Central memory CD8-positive, alpha-beta T cell (primary cell): ENCODE results near the gene CD109.

ENCODE experiments used
- ATAC-seq: fragments of 150-1000 bp; cut with Tn5 transposase; replicated peaks from 2 replicates; pipeline ENCODE4 v1.10.0; 2022; ENCODE audit warnings: mild to moderate bottlenecking, moderate FRiP score, moderate number of reproducible peaks; ENCODE audit not compliant: poor library complexity, severe bottlenecking; ENCODE audit errors: extremely low read depth
- DNase-seq, 2 donors: peaks; one replicate each; pipeline ENCODE4 v3.0.0; 2021; ENCODE audit warnings: low spot score in 2 of 2
- H3K27ac Mint-ChIP-seq: one replicate; pipeline ENCODE4 v1.8.0; 2022; ENCODE audit warnings: low read depth, mild to moderate bottlenecking, moderate library complexity, mixed read lengths
- H3K27me3 Mint-ChIP-seq: one replicate; pipeline ENCODE4 v1.8.0; 2022; ENCODE audit warnings: mixed read lengths
- H3K36me3 Mint-ChIP-seq: one replicate; pipeline ENCODE4 v1.8.0; 2022; ENCODE audit warnings: mild to moderate bottlenecking, moderate library complexity, mixed read lengths; ENCODE audit not compliant: insufficient read depth
- H3K4me1 Mint-ChIP-seq: one replicate; pipeline ENCODE4 v1.8.0; 2022; ENCODE audit warnings: mixed read lengths
- H3K4me3 Mint-ChIP-seq: one replicate; pipeline ENCODE4 v1.8.0; 2022; ENCODE audit warnings: mild to moderate bottlenecking, moderate library complexity, mixed read lengths
- H3K9me3 Mint-ChIP-seq: one replicate; pipeline ENCODE4 v1.8.0; 2022; ENCODE audit warnings: mixed read lengths

CD109 gene

GRCh38 chr6:73866305-73866704, 170.3 kb downstream of the CD109 start:
- H3K36me3 Mint-ChIP-seq, result no peaks in the 10 kb centered on the region
- no peaks in the 10 kb centered on the region for H3K4me1 Mint-ChIP-seq
- no peak overlapping the region for H3K4me3 Mint-ChIP-seq
- DNase-seq (no peak), ATAC-seq (no peak)
- peaks cover 29% of the 10 kb centered on the region for H3K27me3 Mint-ChIP-seq
- no peaks in the 10 kb centered on the region for H3K9me3 Mint-ChIP-seq
- no peak overlapping the region for H3K27ac Mint-ChIP-seq

GRCh38 chr6:73867411-73867810, 171.4 kb downstream of the CD109 start:
- Mint-ChIP-seq H3K27me3 (peaks cover 28% of the 10 kb centered on the region), H3K4me1 (no peaks in the 10 kb centered on the region), H3K36me3 (no peaks in the 10 kb centered on the region), H3K27ac (no peak overlapping the region), H3K4me3 (no peak overlapping the region), H3K9me3 (no peaks in the 10 kb centered on the region)
- ATAC-seq (no peak), DNase-seq (no peak)

GRCh38 chr6:73870907-73871306, 174.9 kb downstream of the CD109 start:
- Mint-ChIP-seq H3K4me3 (no peak overlapping the region), H3K9me3 (no peaks in the 10 kb centered on the region), H3K27ac (no peak overlapping the region), H3K27me3 (peaks cover 38% of the 10 kb centered on the region), H3K4me1 (no peaks in the 10 kb centered on the region), H3K36me3 (peaks cover 2% of the 10 kb centered on the region)
- no peak for ATAC-seq
- no peak for DNase-seq

GRCh38 chr6:73873081-73873480, 177.1 kb downstream of the CD109 start:
- Mint-ChIP-seq H3K9me3 (no peaks in the 10 kb centered on the region), H3K27me3 (peaks cover 28% of the 10 kb centered on the region), H3K36me3 (peaks cover 2% of the 10 kb centered on the region), H3K4me1 (no peaks in the 10 kb centered on the region), H3K27ac (no peak overlapping the region), H3K4me3 (no peak overlapping the region)
- ATAC-seq (no peak), DNase-seq (no peak)
